Measurements from ENCODE around the gene EPHB2. TPM values are rescaled to one million over a fixed set of nuclear protein-coding genes. Genes with fewer than 3 reads are reported as not detected.

The EPHB2 gene
- total RNA-seq, 4 donors from 2014 or later: 0.08 to 3.4 (median 1.9) TPM

- TF ChIP-seq CTCF (IDR thresholded peaks at IDR 0.05) (no peak), POLR2A (IDR thresholded peaks at IDR 0.05) (no peak)
- H3K27me3 ChIP-seq: peaks cover 0 to 58% (median 0%) of the 10 kb centered on the region in 4 donors
- peaks cover 0 to 24% (median 3%) of the 10 kb centered on the region in 3 donors for H3K4me1 ChIP-seq
- WGBS, 2 donors: 68 to 97% methylated on average over 8 to 9 of the region's 10 CpGs
- no peak for DNase-seq
- no peak overlapping the region for H3K27ac ChIP-seq
- no peaks in the 10 kb centered on the region for H3K36me3 ChIP-seq
- intact Hi-C loops (cut with DNase I): no loop called here
- H3K4me3 ChIP-seq: no peak overlapping the region
- H3K9me3 ChIP-seq: no peaks in the 10 kb centered on the region
Measured at GRCh38 chr1:22914156-22914555, 203.5 kb downstream of the EPHB2 start.

GRCh38 chr1:22914633-22915217 lies 204.1 kb downstream of the EPHB2 start:
- no peak overlapping the region for H3K4me3 ChIP-seq
- TF ChIP-seq POLR2A (IDR thresholded peaks at IDR 0.05) (no peak), CTCF (IDR thresholded peaks at IDR 0.05) (no peak)
- peaks cover 0 to 63% (median 0%) of the 10 kb centered on the region in 4 donors for H3K27me3 ChIP-seq
- no peaks in the 10 kb centered on the region for H3K36me3 ChIP-seq
- 75 to 78% methylated on average over 4 to 8 of the region's 8 CpGs for WGBS, 2 donors
- intact Hi-C loops (cut with DNase I): no loop called here
- no peaks in the 10 kb centered on the region for H3K9me3 ChIP-seq
- DNase-seq: no peak
- peaks cover 0 to 24% (median 3%) of the 10 kb centered on the region in 3 donors for H3K4me1 ChIP-seq
- no peak overlapping the region for H3K27ac ChIP-seq

- DNase-seq: no peak
- no peak for TF ChIP-seq CTCF (IDR thresholded peaks at IDR 0.05)
- TF ChIP-seq POLR2A (IDR thresholded peaks at IDR 0.05): no peak
- Histone ChIP-seq H3K27ac (no peak overlapping the region), H3K36me3 (no peaks in the 10 kb centered on the region), H3K9me3 (no peaks in the 10 kb centered on the region), H3K4me1 (peaks cover 0 to 26% (median 3%) of the 10 kb centered on the region in 3 donors), H3K4me3 (no peak overlapping the region), H3K27me3 (peaks cover 0 to 64% (median 0%) of the 10 kb centered on the region in 4 donors)
- intact Hi-C loops (cut with DNase I): no loop called here
- 36 to 51% methylated on average over 6 to 7 of the region's 7 CpGs for WGBS, 2 donors
Measured at GRCh38 chr1:22915231-22915630, 204.6 kb downstream of the EPHB2 start.

GRCh38 chr1:22915816-22916470 lies 205.3 kb downstream of the EPHB2 start:
- H3K27ac ChIP-seq: no peak overlapping the region
- H3K9me3 ChIP-seq: no peaks in the 10 kb centered on the region
- H3K27me3 ChIP-seq: peaks cover 0 to 64% (median 0%) of the 10 kb centered on the region in 4 donors
- TF ChIP-seq POLR2A (IDR thresholded peaks at IDR 0.05) (no peak), CTCF (IDR thresholded peaks at IDR 0.05) (no peak)
- 30 to 34% methylated on average over 8 to 12 of the region's 15 CpGs for WGBS, 2 donors
- no peak overlapping the region for H3K4me3 ChIP-seq
- no peaks in the 10 kb centered on the region for H3K36me3 ChIP-seq
- no peak for DNase-seq
- peaks cover 0 to 34% (median 5%) of the 10 kb centered on the region in 3 donors for H3K4me1 ChIP-seq
- intact Hi-C loops (cut with DNase I): no loop called here

- H3K27ac ChIP-seq: no peak overlapping the region
- DNase-seq: no peak
- intact Hi-C loops (cut with DNase I): no loop called here
- H3K27me3 ChIP-seq: peaks cover 0 to 61% (median 0%) of the 10 kb centered on the region in 4 donors
- peaks cover 0 to 39% (median 6%) of the 10 kb centered on the region in 3 donors for H3K4me1 ChIP-seq
- H3K36me3 ChIP-seq: no peaks in the 10 kb centered on the region
- no peaks in the 10 kb centered on the region for H3K9me3 ChIP-seq
- WGBS, 2 donors: 21 to 51% methylated on average over 2 to 4 of the region's 12 CpGs
- TF ChIP-seq POLR2A (IDR thresholded peaks at IDR 0.05) (no peak), CTCF (IDR thresholded peaks at IDR 0.05) (no peak)
- H3K4me3 ChIP-seq: peak overlapping the region in 1 of 4 donors; percentile 10
Measured at GRCh38 chr1:22916471-22916820, 205.8 kb downstream of the EPHB2 start.
